Suprapubic skin (tissue), 3 donors: ENCODE data around the gene PLCD1.

ENCODE experiments used
- EP300 ChIP-seq: sonication (generic); formaldehyde crosslinking; IDR thresholded peaks from one replicate; pipeline ENCODE4 v1.6.1; 2017; ENCODE audit warnings: antibody characterized with exemption
- TF ChIP-seq, protein P1 (sequence below), 2 donors: fragments of 200-600 bp in 1 of 2; fragments of 450-650 bp in 1 of 2; sonication (generic) in 1 of 2; IDR thresholded peaks; one replicate each; pipeline ENCODE4 v1.5.1; 2016 to 2019; ENCODE audit warnings: antibody characterized with exemption in 2 of 2, mild to moderate bottlenecking in 1 of 2, moderate library complexity in 1 of 2

DNA sequence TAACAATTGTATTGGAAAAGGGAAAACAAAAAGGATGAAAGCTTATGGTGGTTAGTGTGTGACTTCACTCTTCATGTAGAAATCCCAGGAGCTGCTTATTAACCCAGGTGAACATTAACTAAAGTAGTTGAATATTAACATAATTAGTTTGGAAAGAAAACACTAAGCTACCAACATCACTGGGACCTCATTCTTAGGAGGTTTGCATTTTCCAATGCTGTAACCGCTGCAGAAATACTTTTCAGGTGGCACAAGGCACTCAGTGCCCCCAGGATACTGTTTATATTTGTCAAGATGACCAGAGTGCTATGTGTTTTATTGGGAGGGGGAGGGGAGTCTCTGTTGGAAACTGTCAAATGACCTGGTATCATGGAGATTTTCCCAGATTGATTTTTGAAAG, 64.7 kb downstream of the PLCD1 start:
- TF ChIP-seq, protein P1, sequence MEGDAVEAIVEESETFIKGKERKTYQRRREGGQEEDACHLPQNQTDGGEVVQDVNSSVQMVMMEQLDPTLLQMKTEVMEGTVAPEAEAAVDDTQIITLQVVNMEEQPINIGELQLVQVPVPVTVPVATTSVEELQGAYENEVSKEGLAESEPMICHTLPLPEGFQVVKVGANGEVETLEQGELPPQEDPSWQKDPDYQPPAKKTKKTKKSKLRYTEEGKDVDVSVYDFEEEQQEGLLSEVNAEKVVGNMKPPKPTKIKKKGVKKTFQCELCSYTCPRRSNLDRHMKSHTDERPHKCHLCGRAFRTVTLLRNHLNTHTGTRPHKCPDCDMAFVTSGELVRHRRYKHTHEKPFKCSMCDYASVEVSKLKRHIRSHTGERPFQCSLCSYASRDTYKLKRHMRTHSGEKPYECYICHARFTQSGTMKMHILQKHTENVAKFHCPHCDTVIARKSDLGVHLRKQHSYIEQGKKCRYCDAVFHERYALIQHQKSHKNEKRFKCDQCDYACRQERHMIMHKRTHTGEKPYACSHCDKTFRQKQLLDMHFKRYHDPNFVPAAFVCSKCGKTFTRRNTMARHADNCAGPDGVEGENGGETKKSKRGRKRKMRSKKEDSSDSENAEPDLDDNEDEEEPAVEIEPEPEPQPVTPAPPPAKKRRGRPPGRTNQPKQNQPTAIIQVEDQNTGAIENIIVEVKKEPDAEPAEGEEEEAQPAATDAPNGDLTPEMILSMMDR (IDR thresholded peaks at IDR 0.05), result no peak
- TF ChIP-seq EP300, result no peak
